ENCODE data around the gene B3GALT4. TPM values are rescaled to one million over a fixed set of nuclear protein-coding genes. Genes with fewer than 3 reads are reported as not detected.

Gene B3GALT4
- total and polyA plus RNA-seq, 2 of the 13 experiments (the other 11 are each of a cell fraction or from before 2014, with no cell fraction given) = 0.04 to 0.27 TPM

DNA sequence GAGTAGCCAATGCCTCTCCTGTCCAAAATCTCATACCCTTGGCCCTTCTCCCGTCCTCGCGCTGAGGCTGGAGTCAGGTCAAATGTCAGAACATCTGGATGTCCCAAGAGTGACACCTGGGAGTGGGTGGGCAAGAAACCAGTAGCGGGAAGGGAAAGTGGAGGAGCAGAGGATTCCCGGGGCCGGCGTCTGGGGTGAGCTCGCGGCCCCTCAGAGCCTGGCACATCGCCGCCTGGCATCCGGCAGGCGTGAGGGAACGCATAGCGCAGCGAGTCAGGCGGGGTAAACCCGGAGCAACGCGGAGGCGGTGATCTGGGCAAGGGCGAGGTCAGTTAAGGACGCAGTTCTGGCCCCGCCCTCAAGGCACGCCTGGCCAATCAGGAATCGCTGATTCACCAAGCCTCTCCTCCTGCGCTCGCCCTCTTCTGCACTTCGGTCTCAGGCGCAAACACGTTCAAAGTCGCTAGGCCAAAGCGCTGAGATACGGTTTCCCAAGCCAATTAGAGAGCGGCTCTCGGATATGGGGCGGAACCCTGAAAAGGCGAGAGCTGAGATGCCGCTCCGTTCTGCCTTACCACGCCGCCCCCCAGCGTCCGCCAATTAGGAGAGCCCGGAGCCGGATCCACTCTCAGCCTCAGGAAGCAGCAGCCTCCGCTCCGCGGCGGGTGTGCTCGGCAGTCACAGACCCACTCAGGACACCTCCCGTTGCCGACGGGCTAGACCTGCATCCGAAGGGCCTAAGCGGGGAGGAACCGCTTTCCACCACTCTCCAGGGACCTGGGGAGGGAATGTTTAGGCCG, 27.8 kb upstream of the B3GALT4 start (continued):
- TF ChIP-seq, protein P1, sequence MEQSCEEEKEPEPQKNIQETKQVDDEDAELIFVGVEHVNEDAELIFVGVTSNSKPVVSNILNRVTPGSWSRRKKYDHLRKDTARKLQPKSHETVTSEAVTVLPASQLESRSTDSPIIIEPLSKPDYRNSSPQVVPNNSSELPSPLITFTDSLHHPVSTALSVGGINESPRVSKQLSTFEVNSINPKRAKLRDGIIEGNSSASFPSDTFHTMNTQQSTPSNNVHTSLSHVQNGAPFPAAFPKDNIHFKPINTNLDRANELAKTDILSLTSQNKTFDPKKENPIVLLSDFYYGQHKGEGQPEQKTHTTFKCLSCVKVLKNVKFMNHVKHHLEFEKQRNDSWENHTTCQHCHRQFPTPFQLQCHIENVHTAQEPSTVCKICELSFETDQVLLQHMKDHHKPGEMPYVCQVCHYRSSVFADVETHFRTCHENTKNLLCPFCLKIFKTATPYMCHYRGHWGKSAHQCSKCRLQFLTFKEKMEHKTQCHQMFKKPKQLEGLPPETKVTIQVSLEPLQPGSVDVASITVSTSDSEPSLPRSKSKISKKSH (CRISPR knock-in tag; IDR thresholded peaks at IDR 0.05; ENCODE audit: borderline replicate concordance) = peak; percentile 45; the same call in 1 of the 2 replicates
- TF ChIP-seq BCL6 (CRISPR knock-in tag; IDR thresholded peaks at IDR 0.05) = peak; percentile 35; the same call in 1 of the 2 replicates
- 0 out of 2 replicates have a peak, but pooled peaks have one; percentile 8 for TF ChIP-seq ZNF235 (CRISPR knock-in tag; IDR thresholded peaks at IDR 0.05; ENCODE audit: borderline replicate concordance)
- TF ChIP-seq ZNF607 (CRISPR knock-in tag; IDR thresholded peaks at IDR 0.05; ENCODE audit: borderline replicate concordance) = peak; percentile 90
- TF ChIP-seq HNRNPK (IDR thresholded peaks at IDR 0.05; ENCODE audit: low read depth, low read length, poor library complexity, severe bottlenecking) = no peak
- TF ChIP-seq ZNF224 (CRISPR knock-in tag; IDR thresholded peaks at IDR 0.05) = peak; percentile 75; the same call in 1 of the 2 replicates
- TF ChIP-seq ARNT (IDR thresholded peaks at IDR 0.05) = no peak
- peak; percentile 78; the same call in 1 of the 2 replicates for TF ChIP-seq CCDC6 (CRISPR knock-in tag; IDR thresholded peaks at IDR 0.05)
- TF ChIP-seq, protein P2, sequence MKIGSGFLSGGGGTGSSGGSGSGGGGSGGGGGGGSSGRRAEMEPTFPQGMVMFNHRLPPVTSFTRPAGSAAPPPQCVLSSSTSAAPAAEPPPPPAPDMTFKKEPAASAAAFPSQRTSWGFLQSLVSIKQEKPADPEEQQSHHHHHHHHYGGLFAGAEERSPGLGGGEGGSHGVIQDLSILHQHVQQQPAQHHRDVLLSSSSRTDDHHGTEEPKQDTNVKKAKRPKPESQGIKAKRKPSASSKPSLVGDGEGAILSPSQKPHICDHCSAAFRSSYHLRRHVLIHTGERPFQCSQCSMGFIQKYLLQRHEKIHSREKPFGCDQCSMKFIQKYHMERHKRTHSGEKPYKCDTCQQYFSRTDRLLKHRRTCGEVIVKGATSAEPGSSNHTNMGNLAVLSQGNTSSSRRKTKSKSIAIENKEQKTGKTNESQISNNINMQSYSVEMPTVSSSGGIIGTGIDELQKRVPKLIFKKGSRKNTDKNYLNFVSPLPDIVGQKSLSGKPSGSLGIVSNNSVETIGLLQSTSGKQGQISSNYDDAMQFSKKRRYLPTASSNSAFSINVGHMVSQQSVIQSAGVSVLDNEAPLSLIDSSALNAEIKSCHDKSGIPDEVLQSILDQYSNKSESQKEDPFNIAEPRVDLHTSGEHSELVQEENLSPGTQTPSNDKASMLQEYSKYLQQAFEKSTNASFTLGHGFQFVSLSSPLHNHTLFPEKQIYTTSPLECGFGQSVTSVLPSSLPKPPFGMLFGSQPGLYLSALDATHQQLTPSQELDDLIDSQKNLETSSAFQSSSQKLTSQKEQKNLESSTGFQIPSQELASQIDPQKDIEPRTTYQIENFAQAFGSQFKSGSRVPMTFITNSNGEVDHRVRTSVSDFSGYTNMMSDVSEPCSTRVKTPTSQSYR (CRISPR knock-in tag; IDR thresholded peaks at IDR 0.05; ENCODE audit: borderline replicate concordance) = no peak; the same call in 1 of the 2 replicates
- 0 out of 2 replicates have a peak, but pooled peaks have one; percentile 64 for TF ChIP-seq TP53 (CRISPR knock-in tag; conservative IDR thresholded peaks at IDR 0.05)
- TF ChIP-seq REPIN1 (CRISPR knock-in tag; IDR thresholded peaks at IDR 0.05; ENCODE audit: borderline replicate concordance, low read depth) = peak; percentile 93
- no peak for TF ChIP-seq IKZF4 (CRISPR knock-in tag; IDR thresholded peaks at IDR 0.05; ENCODE audit: borderline replicate concordance, low read depth, not compliant biosample characterization)
- TF ChIP-seq CC2D1A (CRISPR knock-in tag; IDR thresholded peaks at IDR 0.05) = no peak
- TF ChIP-seq EP300 (IDR thresholded peaks at IDR 0.05; ENCODE audit: low read depth in 2 of 2, low read length in 2 of 2) = no peak
- no peak for TF ChIP-seq EP300 (CRISPR knock-in tag; IDR thresholded peaks at IDR 0.05; ENCODE audit: borderline replicate concordance)
- peak; percentile 93 for TF ChIP-seq HNF4A (CRISPR knock-in tag; IDR thresholded peaks at IDR 0.05)
- TF ChIP-seq ZNF230 (CRISPR knock-in tag; IDR thresholded peaks at IDR 0.05) = peak; percentile 77; the same call in 1 of the 2 replicates
- TF ChIP-seq, protein P3, sequence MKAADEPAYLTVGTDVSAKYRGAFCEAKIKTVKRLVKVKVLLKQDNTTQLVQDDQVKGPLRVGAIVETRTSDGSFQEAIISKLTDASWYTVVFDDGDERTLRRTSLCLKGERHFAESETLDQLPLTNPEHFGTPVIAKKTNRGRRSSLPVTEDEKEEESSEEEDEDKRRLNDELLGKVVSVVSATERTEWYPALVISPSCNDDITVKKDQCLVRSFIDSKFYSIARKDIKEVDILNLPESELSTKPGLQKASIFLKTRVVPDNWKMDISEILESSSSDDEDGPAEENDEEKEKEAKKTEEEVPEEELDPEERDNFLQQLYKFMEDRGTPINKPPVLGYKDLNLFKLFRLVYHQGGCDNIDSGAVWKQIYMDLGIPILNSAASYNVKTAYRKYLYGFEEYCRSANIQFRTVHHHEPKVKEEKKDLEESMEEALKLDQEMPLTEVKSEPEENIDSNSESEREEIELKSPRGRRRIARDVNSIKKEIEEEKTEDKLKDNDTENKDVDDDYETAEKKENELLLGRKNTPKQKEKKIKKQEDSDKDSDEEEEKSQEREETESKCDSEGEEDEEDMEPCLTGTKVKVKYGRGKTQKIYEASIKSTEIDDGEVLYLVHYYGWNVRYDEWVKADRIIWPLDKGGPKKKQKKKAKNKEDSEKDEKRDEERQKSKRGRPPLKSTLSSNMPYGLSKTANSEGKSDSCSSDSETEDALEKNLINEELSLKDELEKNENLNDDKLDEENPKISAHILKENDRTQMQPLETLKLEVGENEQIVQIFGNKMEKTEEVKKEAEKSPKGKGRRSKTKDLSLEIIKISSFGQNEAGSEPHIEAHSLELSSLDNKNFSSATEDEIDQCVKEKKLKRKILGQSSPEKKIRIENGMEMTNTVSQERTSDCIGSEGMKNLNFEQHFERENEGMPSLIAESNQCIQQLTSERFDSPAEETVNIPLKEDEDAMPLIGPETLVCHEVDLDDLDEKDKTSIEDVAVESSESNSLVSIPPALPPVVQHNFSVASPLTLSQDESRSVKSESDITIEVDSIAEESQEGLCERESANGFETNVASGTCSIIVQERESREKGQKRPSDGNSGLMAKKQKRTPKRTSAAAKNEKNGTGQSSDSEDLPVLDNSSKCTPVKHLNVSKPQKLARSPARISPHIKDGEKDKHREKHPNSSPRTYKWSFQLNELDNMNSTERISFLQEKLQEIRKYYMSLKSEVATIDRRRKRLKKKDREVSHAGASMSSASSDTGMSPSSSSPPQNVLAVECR (CRISPR knock-in tag; IDR thresholded peaks at IDR 0.05; ENCODE audit: borderline replicate concordance) = peak; percentile 84
- no peak for TF ChIP-seq ZSCAN25 (CRISPR knock-in tag; IDR thresholded peaks at IDR 0.05)
- peak; percentile 72 for TF ChIP-seq GATAD1 (CRISPR knock-in tag; IDR thresholded peaks at IDR 0.05)
